Activated CD4-positive, alpha-beta T cell treated with anti-CD3 and anti-CD28 coated beads, Interleukin-2, Interleukin-6, amounts not matched to agents 100 ng/mL and 50 ng/mL, durations not matched to agents 16 hours and 8 hours (primary cell): ENCODE measurements around the gene DHX8.
A peak's percentile ranks its signal among the peaks of the same experiment; 100 is the strongest.
"Not testable (repeated sequence)": the region's sequence is repeated elsewhere in the genome, so short reads cannot be mapped to it uniquely, and the experiment has no call there.

Source experiments
- DNase-seq: peaks from one replicate; pipeline ENCODE4 v3.0.0-alpha.2; 2020

Gene DHX8

GRCh38 chr17:43483674-43484551 is at the start of gene DHX8:
TSS of gene DHX8 (plus strand) at chr17:43483975. CDS start at chr17:43484038, 63 bp downstream.
- peak; percentile 99 for DNase-seq

DNA sequence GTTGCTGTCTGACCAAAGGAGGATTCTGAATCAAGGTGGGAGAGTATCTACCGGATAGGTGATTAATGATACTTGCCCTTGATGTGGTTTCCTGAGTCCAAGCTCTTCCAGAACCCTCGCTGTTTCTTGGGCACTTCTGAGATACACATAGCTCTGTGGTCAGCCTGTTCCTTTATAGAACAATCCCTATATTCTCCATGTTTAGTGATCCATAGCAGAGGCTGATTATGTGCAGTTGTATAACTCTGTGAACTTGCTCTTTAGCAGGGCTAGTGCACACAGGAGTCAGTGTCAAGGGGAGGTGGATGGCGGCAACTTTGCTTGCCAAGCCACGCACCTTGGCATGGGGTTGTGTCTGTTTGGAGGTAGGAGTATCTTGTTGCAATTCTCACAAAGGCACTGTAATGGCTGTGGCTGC is 48.9 kb upstream of the DHX8 start:
- DNase-seq: no peak

GRCh38 chr17:43437756-43438155 is 46.0 kb upstream of the DHX8 start:
- no peak for DNase-seq

- no peak for DNase-seq
Measured at GRCh38 chr17:43438626-43439025, 45.1 kb upstream of the DHX8 start.

DNA sequence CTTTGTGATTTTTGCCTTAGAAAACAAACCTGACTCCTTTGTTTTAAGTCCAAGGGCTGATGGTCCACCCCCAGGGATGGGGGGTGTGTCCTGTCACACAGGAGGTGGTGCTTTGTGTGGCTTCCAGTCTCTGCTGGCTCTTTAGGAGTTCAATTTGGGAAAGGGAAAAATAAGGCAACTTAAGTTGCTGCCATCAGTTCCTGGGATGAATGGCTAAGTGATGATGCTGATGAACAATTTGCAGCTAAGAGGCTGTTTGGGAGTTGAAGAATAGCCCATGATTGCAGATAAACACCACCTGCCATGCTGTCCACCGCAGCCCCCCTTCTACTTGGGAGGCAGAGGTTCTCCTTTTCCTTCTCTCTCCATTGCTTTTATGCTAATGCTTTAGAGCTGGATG is 44.7 kb upstream of the DHX8 start:
- DNase-seq: no peak

GRCh38 chr17:43442711-43443110 is 41.1 kb upstream of the DHX8 start:
- DNase-seq: no peak

DNA sequence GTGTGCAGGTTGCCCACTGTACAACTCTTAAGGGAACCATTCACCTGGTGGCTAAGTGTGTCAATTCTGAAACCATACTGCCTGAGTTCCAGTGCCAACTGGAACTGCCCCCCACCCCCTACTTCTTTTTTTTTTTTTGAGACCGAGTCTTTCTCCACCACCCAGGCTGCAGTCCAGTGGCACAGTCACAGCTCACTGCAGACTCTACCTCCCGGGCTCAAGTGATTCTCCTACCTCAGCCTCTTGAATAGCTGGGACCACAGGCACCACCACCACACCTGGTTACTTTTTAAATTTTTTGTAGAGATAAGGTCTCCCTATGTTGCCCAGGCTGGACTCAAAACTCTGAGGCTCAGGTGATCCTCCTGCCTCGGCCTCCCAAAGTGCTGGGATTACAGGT is 40.4 kb upstream of the DHX8 start:
- no peak for DNase-seq

DNA sequence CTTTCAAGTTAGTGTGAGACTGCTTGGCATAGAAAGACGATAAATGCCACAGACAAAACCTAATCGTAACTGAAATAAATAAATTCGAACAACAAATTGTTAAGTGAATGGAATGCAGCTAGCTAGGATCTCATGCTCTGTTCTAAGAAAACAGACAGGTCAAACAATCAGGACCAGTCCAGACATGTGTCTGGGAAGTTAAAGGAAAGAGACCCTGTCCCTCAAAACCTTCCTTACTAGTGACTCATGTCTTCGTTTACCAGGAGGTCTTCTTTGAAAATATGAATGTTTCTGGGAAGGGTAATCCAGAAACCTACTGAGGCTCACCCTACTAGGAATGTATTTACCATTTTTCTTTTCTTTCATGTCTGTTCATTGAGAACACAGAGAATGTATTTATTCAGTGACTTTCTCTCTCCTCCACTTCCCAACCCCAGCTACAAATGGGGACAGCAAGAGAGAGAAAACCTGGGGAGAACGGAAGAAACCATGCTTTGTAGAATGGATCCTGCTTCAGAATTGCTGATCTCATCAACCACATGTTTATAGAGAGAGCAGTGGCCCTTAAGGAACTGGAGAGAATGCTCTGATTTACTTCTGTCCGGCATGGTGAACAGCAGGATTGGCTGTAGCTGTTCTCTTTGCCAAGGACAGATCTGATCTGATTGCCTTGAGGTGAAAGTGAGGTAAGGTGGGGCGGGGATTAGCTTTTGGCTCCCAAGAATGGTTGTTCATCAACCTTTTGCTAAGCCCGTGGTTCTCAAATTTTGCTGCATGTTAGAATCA is 39.4 kb upstream of the DHX8 start:
- DNase-seq: no peak

- DNase-seq: no peak
Measured at GRCh38 chr17:43445009-43445589, 38.7 kb upstream of the DHX8 start.

DNA sequence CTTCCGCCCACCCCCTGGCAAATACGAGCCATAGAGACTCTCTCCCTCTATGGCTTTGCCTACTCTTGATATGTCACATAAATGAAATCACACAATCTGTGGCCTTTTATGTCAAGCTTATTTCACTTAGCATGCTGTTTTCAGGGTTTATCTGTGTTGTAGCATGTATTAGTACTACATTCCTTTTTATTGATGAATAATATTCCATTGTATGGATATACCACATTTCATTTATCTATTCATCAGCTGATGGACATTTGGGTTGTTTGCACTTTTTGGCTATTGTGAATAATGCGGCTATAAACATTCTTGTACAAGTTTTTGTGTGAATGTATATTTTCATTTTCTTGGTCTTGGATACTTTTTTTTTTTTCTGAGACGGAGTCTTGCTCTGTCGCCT is 37.0 kb upstream of the DHX8 start:
- no peak for DNase-seq

GRCh38 chr17:43448720-43449469 is 34.9 kb upstream of the DHX8 start:
- no peak for DNase-seq

- DNase-seq: no peak
Measured at GRCh38 chr17:43449470-43450248, 34.1 kb upstream of the DHX8 start.

- DNase-seq: not testable (repeated sequence)
Measured at GRCh38 chr17:43450791-43451190, 33.0 kb upstream of the DHX8 start.

GRCh38 chr17:43451741-43452140 is 32.0 kb upstream of the DHX8 start:
- DNase-seq: not testable (repeated sequence)

GRCh38 chr17:43453331-43453812 is 30.4 kb upstream of the DHX8 start:
- no peak for DNase-seq

- DNase-seq: no peak
Measured at GRCh38 chr17:43454868-43455267, 28.9 kb upstream of the DHX8 start.

DNA sequence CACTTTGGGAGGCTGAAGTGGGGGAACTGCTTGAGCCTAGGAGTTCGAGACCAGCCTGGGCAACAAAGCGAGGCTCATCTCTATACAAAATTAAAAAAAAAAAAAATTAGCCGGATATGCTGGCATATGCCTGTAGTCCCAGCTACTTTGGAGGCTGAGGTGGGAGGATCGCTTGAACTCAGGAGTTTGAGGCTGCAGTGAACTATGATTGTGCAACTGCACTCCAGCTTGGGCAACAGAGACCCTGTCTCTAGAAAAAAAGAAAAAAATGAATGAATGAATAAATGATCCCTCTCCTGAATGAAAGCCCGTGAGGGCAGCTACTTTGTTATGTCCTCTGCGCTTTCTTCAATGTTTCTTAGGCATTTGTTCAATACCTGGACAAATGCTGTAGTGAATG is 27.7 kb upstream of the DHX8 start:
- no peak for DNase-seq

DNA sequence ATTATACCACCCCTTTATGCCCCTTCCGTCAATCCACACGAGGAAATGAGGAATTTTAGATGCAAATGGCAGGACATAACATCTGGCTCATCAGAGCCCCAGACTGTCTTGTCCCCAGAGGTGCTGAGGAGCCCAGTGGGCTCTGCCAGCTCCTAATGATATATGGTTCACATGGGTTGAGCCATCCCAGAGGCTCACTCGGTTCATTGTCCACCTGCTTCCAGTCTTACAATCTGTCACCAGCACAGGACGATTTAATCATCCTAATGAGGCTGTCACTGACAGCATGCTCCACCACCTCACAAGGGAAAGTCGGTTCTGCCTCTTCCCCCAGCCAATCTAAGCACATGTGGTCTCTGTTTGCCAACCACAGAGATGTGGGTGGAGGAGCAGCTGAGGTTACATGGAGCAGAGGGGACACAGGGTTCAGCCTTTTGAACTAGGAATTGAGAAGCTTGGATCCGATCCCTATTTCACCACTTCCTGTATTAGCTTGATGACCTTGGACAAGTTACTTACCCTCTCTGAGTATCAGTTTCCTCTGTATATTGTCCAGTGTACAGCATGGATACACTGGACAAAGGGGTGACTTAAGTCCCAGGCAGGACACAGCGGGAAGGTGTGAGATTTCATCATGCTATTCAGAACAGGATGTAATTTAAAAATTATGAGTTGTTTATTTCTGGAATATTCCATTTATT is 27.0 kb upstream of the DHX8 start:
- DNase-seq: no peak

- no peak for DNase-seq
Measured at GRCh38 chr17:43457362-43457692, 26.4 kb upstream of the DHX8 start.

DNA sequence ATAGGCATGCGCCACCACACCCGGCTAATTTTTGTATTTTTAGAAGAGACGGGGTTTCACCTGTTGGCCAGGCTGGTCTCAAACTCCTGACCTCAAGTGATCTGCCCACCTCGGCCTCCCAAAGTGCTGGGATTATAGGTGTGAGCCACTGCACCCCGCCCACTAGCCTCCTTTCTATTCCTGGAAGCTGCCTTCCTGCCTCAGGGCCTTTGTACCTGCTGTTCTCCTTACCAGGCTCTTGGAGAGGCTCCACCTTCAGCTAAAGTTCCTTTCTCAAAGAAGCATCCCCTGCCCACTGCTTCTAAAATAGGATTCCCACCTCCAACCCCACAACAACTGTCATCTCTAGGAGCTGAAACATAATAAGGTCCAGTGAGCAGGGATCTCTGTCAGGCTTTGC is 23.9 kb upstream of the DHX8 start:
- DNase-seq: not testable (repeated sequence)

DNA sequence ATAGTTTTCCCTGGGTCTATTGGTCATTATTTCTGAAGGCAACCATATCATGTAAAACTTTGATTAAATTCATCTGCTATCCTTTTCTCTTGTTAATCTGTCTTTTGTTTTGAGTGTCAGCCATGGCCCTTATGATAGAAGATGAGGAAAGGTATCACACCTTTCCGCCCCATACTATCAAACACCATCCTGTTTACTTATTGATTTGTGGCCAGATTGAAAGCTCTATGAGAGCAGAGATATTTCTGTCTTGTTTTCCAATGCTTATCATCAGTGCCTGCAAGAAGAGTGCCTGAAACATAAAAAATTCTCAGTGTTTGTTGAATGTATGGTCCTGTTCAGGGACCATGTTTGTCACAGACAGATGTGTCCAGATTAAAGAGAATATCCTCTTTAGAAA is 22.6 kb upstream of the DHX8 start:
- no peak for DNase-seq
